ACC112 (cell line): Measurements from ENCODE around the gene GRIK4.

ENCODE experiments used
- H2AFZ ChIP-seq: fragments of 200-600 bp; sonication (generic); one replicate; pipeline ENCODE4 v1.6.0; 2017; ENCODE audit warnings: antibody characterized with exemption, low read length; ENCODE audit not compliant: unreplicated experiment
- H3K27ac ChIP-seq: fragments of 200-600 bp; sonication (generic); 2 replicates; pipeline ENCODE4 v1.5.1; 2014; ENCODE audit warnings: low read depth, mild to moderate bottlenecking, antibody characterized with exemption, low read length, moderate library complexity
- H3K27me3 ChIP-seq: fragments of 200-600 bp; sonication (generic); 2 replicates; pipeline ENCODE4 v1.6.1; 2014; ENCODE audit warnings: mild to moderate bottlenecking, antibody characterized with exemption, low read length, moderate library complexity, mixed read lengths; ENCODE audit not compliant: insufficient read depth
- H3K36me3 ChIP-seq: fragments of 200-600 bp; sonication (generic); 2 replicates; pipeline ENCODE4 v1.6.1; 2016; ENCODE audit warnings: mild to moderate bottlenecking, antibody characterized with exemption, low read length, moderate library complexity, mixed read lengths; ENCODE audit not compliant: insufficient read depth
- H3K4me1 ChIP-seq: fragments of 200-600 bp; sonication (generic); one replicate; pipeline ENCODE4 v1.6.1; 2016; ENCODE audit warnings: low read length, mixed read lengths; ENCODE audit not compliant: insufficient read depth, unreplicated experiment, control insufficient read depth
- H3K4me3 ChIP-seq: fragments of 200-600 bp; sonication (generic); 2 replicates; pipeline ENCODE4 v1.5.1; 2014; ENCODE audit warnings: mild to moderate bottlenecking, low read depth, low read length
- H3K79me2 ChIP-seq: fragments of 200-600 bp; sonication (generic); one replicate; pipeline ENCODE4 v1.6.0; 2016; ENCODE audit warnings: low read length; ENCODE audit not compliant: control insufficient read depth, unreplicated experiment, insufficient read depth

Gene GRIK4

GRCh38 chr11:120710354-120711131 is 199.0 kb downstream of the GRIK4 start:
- H2AFZ ChIP-seq: no peak overlapping the region
- H3K79me2 ChIP-seq: no peaks in the 10 kb centered on the region
- H3K36me3 ChIP-seq: no peaks in the 10 kb centered on the region
- no peak overlapping the region for H3K27ac ChIP-seq
- H3K27me3 ChIP-seq: peaks cover 8% of the 10 kb centered on the region; the same call in 1 of the 2 replicates
- H3K4me3 ChIP-seq: no peak overlapping the region
- peaks cover 24% of the 10 kb centered on the region for H3K4me1 ChIP-seq

- Histone ChIP-seq H3K36me3 (no peaks in the 10 kb centered on the region), H3K27ac (no peak overlapping the region), H3K4me3 (no peak overlapping the region), H3K4me1 (peaks cover 24% of the 10 kb centered on the region), H2AFZ (no peak overlapping the region), H3K27me3 (peaks cover 10% of the 10 kb centered on the region), H3K79me2 (no peaks in the 10 kb centered on the region)
Observed at GRCh38 chr11:120712014-120712413, 200.5 kb downstream of the GRIK4 start.

DNA sequence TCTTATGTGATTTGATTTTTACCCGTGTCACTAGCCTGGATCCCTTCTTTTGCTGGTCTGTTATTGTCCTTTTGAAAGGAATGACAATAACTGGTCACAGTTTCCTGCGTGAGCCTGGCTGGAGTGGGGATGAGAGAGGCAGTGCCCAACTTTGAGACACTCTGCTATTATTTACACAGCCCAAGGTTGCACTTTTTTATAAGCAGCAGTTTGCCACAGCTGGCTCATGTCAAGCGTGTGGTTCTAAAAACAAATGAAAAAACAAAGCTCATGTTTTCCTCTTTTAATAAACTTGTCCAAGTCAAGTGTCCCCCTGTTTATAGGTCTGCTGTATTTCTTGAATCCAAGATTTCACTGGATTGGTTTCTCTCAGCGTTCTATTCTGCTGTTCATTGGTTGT is 201.3 kb downstream of the GRIK4 start:
- H3K27ac ChIP-seq: no peak overlapping the region
- no peaks in the 10 kb centered on the region for H3K36me3 ChIP-seq
- no peak overlapping the region for H3K4me3 ChIP-seq
- H3K27me3 ChIP-seq: peaks cover 13% of the 10 kb centered on the region
- H3K4me1 ChIP-seq: peaks cover 24% of the 10 kb centered on the region
- no peak overlapping the region for H2AFZ ChIP-seq
- no peaks in the 10 kb centered on the region for H3K79me2 ChIP-seq

GRCh38 chr11:120713296-120713695 is 201.7 kb downstream of the GRIK4 start:
- H3K4me1 ChIP-seq: peaks cover 24% of the 10 kb centered on the region
- no peak overlapping the region for H2AFZ ChIP-seq
- H3K27me3 ChIP-seq: peaks cover 14% of the 10 kb centered on the region

GRCh38 chr11:120714438-120714837 is 202.9 kb downstream of the GRIK4 start:
- 0 out of 2 replicates have a peak overlapping the region, but pooled peaks have one; percentile 67 for H3K4me3 ChIP-seq
- H2AFZ ChIP-seq: no peak overlapping the region
- H3K4me1 ChIP-seq: peaks cover 24% of the 10 kb centered on the region

More at GRCh38 chr11:120713296-120713695, 201.7 kb downstream of the GRIK4 start:
- Histone ChIP-seq H3K4me3 (no peak overlapping the region), H3K27ac (no peak overlapping the region), H3K79me2 (no peaks in the 10 kb centered on the region), H3K36me3 (no peaks in the 10 kb centered on the region)

DNA sequence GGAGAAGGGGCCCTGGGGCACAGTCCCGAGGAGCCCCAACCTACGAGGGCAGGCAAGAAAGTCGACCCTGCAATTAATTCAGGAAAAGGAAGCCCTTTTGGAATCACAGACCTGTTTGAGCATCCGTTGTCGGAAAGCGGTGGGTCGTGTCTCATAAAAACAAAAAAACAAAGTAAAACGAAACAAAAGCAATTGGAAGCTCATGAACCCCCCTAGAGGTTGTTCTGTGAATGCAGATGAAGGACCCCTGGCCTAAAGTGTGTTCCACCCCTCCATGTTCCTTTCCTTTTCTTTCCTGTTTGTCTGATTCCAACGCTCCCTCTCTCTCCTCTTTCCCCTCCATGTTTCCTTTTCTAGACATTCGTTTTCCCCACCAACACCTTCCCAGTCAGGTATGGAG is 203.7 kb downstream of the GRIK4 start:
- H3K27ac ChIP-seq: no peak overlapping the region
- H2AFZ ChIP-seq: no peak overlapping the region
- H3K4me1 ChIP-seq: peaks cover 20% of the 10 kb centered on the region
- no peaks in the 10 kb centered on the region for H3K36me3 ChIP-seq
- H3K79me2 ChIP-seq: no peaks in the 10 kb centered on the region
- H3K4me3 ChIP-seq: peak overlapping the region; percentile 67
- peaks cover 32% of the 10 kb centered on the region for H3K27me3 ChIP-seq

More at GRCh38 chr11:120714438-120714837, 202.9 kb downstream of the GRIK4 start:
- peaks cover 24% of the 10 kb centered on the region for H3K27me3 ChIP-seq
- no peak overlapping the region for H3K27ac ChIP-seq
- H3K36me3 ChIP-seq: no peaks in the 10 kb centered on the region
- H3K79me2 ChIP-seq: no peaks in the 10 kb centered on the region

- no peaks in the 10 kb centered on the region for H3K79me2 ChIP-seq
- peaks cover 8% of the 10 kb centered on the region for H3K4me1 ChIP-seq
- no peaks in the 10 kb centered on the region for H3K36me3 ChIP-seq
- no peak overlapping the region for H3K27ac ChIP-seq
- no peak overlapping the region for H2AFZ ChIP-seq
- no peak overlapping the region for H3K4me3 ChIP-seq
- peaks cover 45% of the 10 kb centered on the region for H3K27me3 ChIP-seq
Observed at GRCh38 chr11:120717042-120717441, 205.5 kb downstream of the GRIK4 start.

- H3K27me3 ChIP-seq: peaks cover 46% of the 10 kb centered on the region
- H3K4me1 ChIP-seq: peaks cover 8% of the 10 kb centered on the region
- no peaks in the 10 kb centered on the region for H3K36me3 ChIP-seq
- no peaks in the 10 kb centered on the region for H3K79me2 ChIP-seq
- no peak overlapping the region for H3K4me3 ChIP-seq
- H2AFZ ChIP-seq: no peak overlapping the region
- H3K27ac ChIP-seq: no peak overlapping the region
Observed at GRCh38 chr11:120717623-120718022, 206.1 kb downstream of the GRIK4 start.

GRCh38 chr11:120718171-120718570 is 206.6 kb downstream of the GRIK4 start:
- Histone ChIP-seq H3K27ac (no peak overlapping the region), H3K36me3 (no peaks in the 10 kb centered on the region), H3K4me1 (peaks cover 8% of the 10 kb centered on the region), H2AFZ (no peak overlapping the region), H3K79me2 (no peaks in the 10 kb centered on the region), H3K27me3 (peaks cover 51% of the 10 kb centered on the region), H3K4me3 (no peak overlapping the region)

- H3K4me1 ChIP-seq: peaks cover 8% of the 10 kb centered on the region
- H3K36me3 ChIP-seq: no peaks in the 10 kb centered on the region
- H3K27me3 ChIP-seq: peaks cover 55% of the 10 kb centered on the region
- no peak overlapping the region for H3K4me3 ChIP-seq
- H3K27ac ChIP-seq: no peak overlapping the region
- H3K79me2 ChIP-seq: no peaks in the 10 kb centered on the region
- H2AFZ ChIP-seq: no peak overlapping the region
Observed at GRCh38 chr11:120719348-120719747, 207.8 kb downstream of the GRIK4 start.

DNA sequence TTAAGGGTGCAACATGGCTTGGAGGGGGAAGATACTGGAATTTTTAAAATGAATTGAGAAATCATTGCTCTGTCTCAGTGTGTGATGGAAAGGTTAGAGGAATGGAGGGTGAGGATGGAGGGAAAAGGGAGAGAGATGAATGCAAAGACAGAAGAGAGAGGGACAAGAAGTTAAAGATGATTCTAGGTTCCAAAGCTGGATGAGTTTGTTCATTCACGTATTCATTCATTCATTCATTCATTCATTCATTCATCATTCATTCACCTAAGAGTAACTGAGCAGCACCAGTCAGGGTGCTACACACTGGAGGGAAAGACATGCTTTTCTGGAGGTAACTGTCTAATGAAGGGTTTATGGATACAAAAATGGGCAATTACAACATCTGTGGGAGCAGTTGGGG is 209.2 kb downstream of the GRIK4 start:
- Histone ChIP-seq H3K36me3 (no peaks in the 10 kb centered on the region), H3K27ac (no peak overlapping the region), H2AFZ (no peak overlapping the region), H3K27me3 (peaks cover 55% of the 10 kb centered on the region), H3K4me1 (no peaks in the 10 kb centered on the region), H3K4me3 (no peak overlapping the region), H3K79me2 (no peaks in the 10 kb centered on the region)
